Heart left ventricle (tissue), 16 donors: ENCODE data around the gene MED17. TPM values are rescaled to one million over a fixed set of nuclear protein-coding genes. Genes with fewer than 3 reads are reported as not detected.

Experiments used
- ATAC-seq, 4 donors: fragments of 200-7000 bp; cut with Tn5 transposase; one replicate each; pipeline ENCODE4 v1.9.1; 2020 to 2022; ENCODE audit warnings: moderate library complexity in 4 of 4, mild to moderate bottlenecking in 3 of 4, moderate number of reproducible peaks in 1 of 4
- DNase-seq, 5 donors: peaks; one replicate each; pipeline ENCODE4 v3.0.0-alpha.2; 2020
- H3K27ac ChIP-seq, 12 donors: fragments of 200-600 bp; sonication (generic) in 4 of 12; one replicate each; pipeline versions ENCODE4 v1.5.0 to v1.8.0; 2016 to 2022; ENCODE audit warnings: mild to moderate bottlenecking in 2 of 12
- H3K27me3 ChIP-seq, 9 donors: fragments of 200-600 bp; sonication (generic) in 2 of 9; one replicate each; pipeline versions ENCODE4 v1.5.1 to v1.8.0; 2016 to 2022; ENCODE audit warnings: mild to moderate bottlenecking in 3 of 9
- H3K36me3 ChIP-seq, 9 donors: fragments of 200-600 bp; sonication (generic) in 2 of 9; one replicate each; pipeline versions ENCODE4 v1.5.0 to v1.8.0; 2018 to 2022; ENCODE audit warnings: mild to moderate bottlenecking in 2 of 9
- H3K4me1 ChIP-seq, 12 donors: fragments of 200-600 bp; sonication (generic) in 4 of 12; one replicate each; pipeline versions ENCODE4 v1.5.0 to v1.8.0; 2016 to 2022; ENCODE audit warnings: mild to moderate bottlenecking in 3 of 12
- H3K4me3 ChIP-seq, 12 donors: fragments of 200-600 bp; sonication (generic) in 4 of 12; one replicate each; pipeline versions ENCODE4 v1.5.0 to v1.8.0; 2017 to 2022; ENCODE audit warnings: mild to moderate bottlenecking in 9 of 12, moderate library complexity in 4 of 12
- H3K9me3 ChIP-seq, 12 donors: fragments of 200-600 bp; sonication (generic) in 4 of 12; one replicate each; pipeline versions ENCODE4 v1.5.0 to v1.8.0; 2016 to 2022; ENCODE audit warnings: mild to moderate bottlenecking in 1 of 12
- CTCF ChIP-seq, 12 donors: fragments of 200-600 bp; sonication (generic) in 4 of 12; IDR thresholded peaks; one replicate each; pipeline versions ENCODE4 v1.5.0 to v1.8.0; 2018 to 2022; ENCODE audit warnings: antibody characterized with exemption in 12 of 12, mild to moderate bottlenecking in 5 of 12
- POLR2A ChIP-seq, 2 donors: fragments of 450-650 bp; IDR thresholded peaks; one replicate each; pipeline ENCODE4 v1.6.1; 2017; ENCODE audit warnings: antibody characterized with exemption in 2 of 2, mild to moderate bottlenecking in 2 of 2, moderate library complexity in 2 of 2
- WGBS, 4 donors: extraction: QIAGEN DNeasy Blood & Tissue Kit in 2 of 4; methylation state at CpG; one replicate each; pipeline versions ENCODE4 v1.1.5 to v1.1.7; 2013 to 2018; 5-methylcytosine and 5-hydroxymethylcytosine counted together
- intact Hi-C, 10 donors: fragments of 100-400 bp; cut with DNase I; formaldehyde crosslinking; loops; one replicate each; pipeline versions ENCODE4 v1.11.1 to v1.14.2; 2022
- polyA plus RNA-seq, 2 donors: library from polyadenylated mRNA; stranded (reverse); fragments of 200-250 nt; gene quantifications; one replicate each; pipeline ENCODE4 v1.2.3, GENCODE V29; 2013
- total RNA-seq, 9 donors: library from RNA; depleted of rRNA in 2 of 9; stranded (reverse); fragments of >200 nt in 2 of 9; fragmentation: NEBNext Ultra II Directional in 3 of 9; extraction: Animal tissue kit (Norgen Biotek cat#: 25700) in 3 of 9; gene quantifications; one replicate each; pipeline versions ENCODE4 v1.1.0 to v1.2.4, GENCODE V29; 2016 to 2023
- donor health status: ischemic (EF 13 %, LVEDD 7.1; RV severe dilation, severe dysfunction).
- donor health status: healthy with polysubstance abuse.
- donor health status: DM: no; HTN: yes; CAD: no.
- donor health status: DM: no; HTN: no; CAD: no.
- donor health status: ischemic (EF 25% LVEDD 6.9; RV normal size, moderate dysfunction).
- donor health status: ischemic (EF 25% LVEDD 5.7; RV mildly dilated, moderate dysfunction).
- donor health status: healthy.
- donor health status: DM: yes; HTN: yes; CAD: no.
- donor health status: ischemic (EF 35%, LVEDD 5.7; RV mildly dilated, moderate dysfunction).
- donor health status: nonischemic (EF 11% LVEDD 7.7; RV severe dilation, severe dysfunction).
- donor health status: DM: yes; HTN: yes; CAD: no.
- donor health status: PGD.
- donor health status: ischemic (EF 29% LVEDD 5.4; RV normal size, mild dysfunction).
- donor health status: nonischemic (EF 23%, LVEDD 6.1; RV moderate dilation, normal function).

The MED17 gene
- total and polyA plus RNA-seq, 11 donors: 9.2 to 28.6 (median 16.1) TPM

- DNase-seq: no peak
- intact Hi-C loops: loop anchor here in 2 of 10 donors (5.0 to 10.0 kb wide), 2 partner anchors 59 to 117 kb away; no protein-coding TSS in a partner anchor
- Histone ChIP-seq H3K27ac (no peak overlapping the region), H3K9me3 (no peaks in the 10 kb centered on the region), H3K4me1 (peaks cover 0 to 18% (median 9%) of the 10 kb centered on the region in 12 donors), H3K4me3 (no peak overlapping the region), H3K27me3 (no peaks in the 10 kb centered on the region), H3K36me3 (peaks cover 5 to 94% (median 85%) of the 10 kb centered on the region in 9 donors)
- TF ChIP-seq CTCF (IDR thresholded peaks at IDR 0.05): no peak
- TF ChIP-seq POLR2A (IDR thresholded peaks at IDR 0.05): no peak
- WGBS, 4 donors: 82 to 92% (median 83%) methylated on average over 5 of the region's 5 CpGs
- ATAC-seq: no peak
Measured at GRCh38 chr11:93791493-93791892, 7.4 kb downstream of the MED17 start.

GRCh38 chr11:93796441-93797231, 12.6 kb downstream of the MED17 start:
- Histone ChIP-seq H3K36me3 (peaks cover 0 to 100% (median 100%) of the 10 kb centered on the region in 9 donors), H3K4me1 (peaks cover 0 to 10% (median 0%) of the 10 kb centered on the region in 12 donors), H3K27me3 (no peaks in the 10 kb centered on the region), H3K9me3 (no peaks in the 10 kb centered on the region), H3K27ac (peak overlapping the region in 1 of 12 donors; percentile 4), H3K4me3 (no peak overlapping the region)
- ATAC-seq (peak in 2 of 4 donors; percentile 34 to 45), DNase-seq (no peak)
- no peak for TF ChIP-seq CTCF (IDR thresholded peaks at IDR 0.05)
- TF ChIP-seq POLR2A (IDR thresholded peaks at IDR 0.05): no peak
- whole genome bisulfite sequencing, 4 donors: 68 to 81% (median 74%) methylated on average over 6 of the region's 6 CpGs
- intact Hi-C loops: loop anchor here in 1 of 10 donors (5.0 to 10.0 kb wide), 2 partner anchors 39 to 122 kb away; no protein-coding TSS in a partner anchor

GRCh38 chr11:93801366-93801765, 17.3 kb downstream of the MED17 start:
- Histone ChIP-seq H3K4me3 (no peak overlapping the region), H3K27me3 (no peaks in the 10 kb centered on the region), H3K36me3 (peaks cover 0 to 100% (median 99%) of the 10 kb centered on the region in 9 donors), H3K27ac (no peak overlapping the region), H3K4me1 (peaks cover 0 to 8% (median 0%) of the 10 kb centered on the region in 12 donors), H3K9me3 (no peaks in the 10 kb centered on the region)
- no peak for DNase-seq
- TF ChIP-seq POLR2A (IDR thresholded peaks at IDR 0.05) (no peak), CTCF (IDR thresholded peaks at IDR 0.05) (no peak)
- intact Hi-C loops: no loop called here
- no peak for ATAC-seq
- 79 to 88% (median 84%) methylated on average over 2 of the region's 2 CpGs for WGBS, 4 donors

GRCh38 chr11:93804879-93805278, 20.8 kb downstream of the MED17 start:
- Histone ChIP-seq H3K27ac (no peak overlapping the region), H3K27me3 (no peaks in the 10 kb centered on the region), H3K4me3 (no peak overlapping the region), H3K9me3 (no peaks in the 10 kb centered on the region), H3K36me3 (peaks cover 0 to 100% (median 99%) of the 10 kb centered on the region in 9 donors), H3K4me1 (no peaks in the 10 kb centered on the region)
- intact Hi-C loops: no loop called here
- ATAC-seq (no peak), DNase-seq (no peak)
- TF ChIP-seq CTCF (IDR thresholded peaks at IDR 0.05): no peak
- no peak for TF ChIP-seq POLR2A (IDR thresholded peaks at IDR 0.05)
- WGBS, 4 donors: 87 to 99% (median 96%) methylated on average over 2 of the region's 2 CpGs
